HG02588 (cell line): Measurements from ENCODE around the gene ZNF563.
A peak's percentile ranks its signal among the peaks of the same experiment; 100 is the strongest.

Source experiments
- ATAC-seq: cut with Tn5 transposase; IDR thresholded peaks from one replicate; pipeline ENCODE4 v1.9.1; 2021; ENCODE audit warnings: mild to moderate bottlenecking, moderate library complexity; ENCODE audit not compliant: unreplicated experiment

The ZNF563 gene

GRCh38 chr19:12295191-12295590 lies 38.2 kb downstream of the ZNF563 start:
- ATAC-seq: no peak

GRCh38 chr19:12294249-12295158 lies 38.9 kb downstream of the ZNF563 start, which contains the start of gene ZNF44:
ZNF44 (minus strand) TSS chr19:12294883; CDS start chr19:12294694, 189 bp downstream.
- peak; percentile 89 for ATAC-seq

- ATAC-seq: peak; percentile 42
These were observed 39.6 kb downstream of the ZNF563 start for GRCh38 chr19:12293777-12294248.

- ATAC-seq: no peak
These were observed 43.7 kb downstream of the ZNF563 start for GRCh38 chr19:12289790-12290065.

- no peak for ATAC-seq
These were observed 45.4 kb downstream of the ZNF563 start for GRCh38 chr19:12287958-12288500.

- ATAC-seq: no peak
These were observed 48.8 kb downstream of the ZNF563 start for GRCh38 chr19:12284631-12285030.

GRCh38 chr19:12284226-12284625 lies 49.2 kb downstream of the ZNF563 start:
- ATAC-seq: no peak

GRCh38 chr19:12278713-12279112 lies 54.7 kb downstream of the ZNF563 start:
- ATAC-seq: no peak

- ATAC-seq: no peak
These were observed 60.2 kb downstream of the ZNF563 start for GRCh38 chr19:12272980-12273901.

- no peak for ATAC-seq
These were observed 61.0 kb downstream of the ZNF563 start for GRCh38 chr19:12272386-12272785.

GRCh38 chr19:12270854-12271253 lies 62.6 kb downstream of the ZNF563 start:
- no peak for ATAC-seq
